ENCODE data around the gene ANKLE2.
"Not testable (repeated sequence)": the region's sequence is repeated elsewhere in the genome, so short reads cannot be mapped to it uniquely, and the experiment has no call there.

- not testable (repeated sequence) for TF ChIP-seq MAX (IDR thresholded peaks at IDR 0.05); EP300 (IDR thresholded peaks at IDR 0.05; ENCODE audit: borderline replicate concordance in 1 of 2, low read depth in 2 of 2, low read length in 2 of 2); HDAC6 (IDR thresholded peaks at IDR 0.05; ENCODE audit: low read depth, low read length); POLR2A (IDR thresholded peaks at IDR 0.05; ENCODE audit: control extremely low read depth in 1 of 2, low read depth in 2 of 2, low read length in 2 of 2); BRCA1 (IDR thresholded peaks at IDR 0.05; ENCODE audit: low read depth, low read length); ZNF274 (IDR thresholded peaks at IDR 0.05; ENCODE audit: borderline replicate concordance, extremely low read depth, low read length); CREB1 (IDR thresholded peaks at IDR 0.05); USF2 (IDR thresholded peaks at IDR 0.05; ENCODE audit: low read length); CTCF (IDR thresholded peaks at IDR 0.05; ENCODE audit: control extremely low read depth in 1 of 3, insufficient read depth in 1 of 3, low read depth in 1 of 3, low read length in 3 of 3); SIN3A (conservative IDR thresholded peaks at IDR 0.05 in 1 of 2, IDR thresholded peaks at IDR 0.05 in 1 of 2; ENCODE audit: low read depth in 1 of 2, low read length in 2 of 2)
Observed at GRCh38 chr12:132694888-132695287, 66.7 kb downstream of the ANKLE2 start.

Data from H1 (cell line).